Putamen (tissue), 1 donor: ENCODE measurements around the gene RNF207.
"Not testable (repeated sequence)": the region's sequence is repeated elsewhere in the genome, so short reads cannot be mapped to it uniquely, and the experiment has no call there.

ENCODE experiments used
- DNase-seq: peaks from one replicate; pipeline ENCODE4 v3.0.0-alpha.2; 2016; ENCODE audit warnings: low spot score

The RNF207 gene

GRCh38 chr1:6200188-6200809 is 5.6 kb upstream of the RNF207 start:
- no peak for DNase-seq

DNA sequence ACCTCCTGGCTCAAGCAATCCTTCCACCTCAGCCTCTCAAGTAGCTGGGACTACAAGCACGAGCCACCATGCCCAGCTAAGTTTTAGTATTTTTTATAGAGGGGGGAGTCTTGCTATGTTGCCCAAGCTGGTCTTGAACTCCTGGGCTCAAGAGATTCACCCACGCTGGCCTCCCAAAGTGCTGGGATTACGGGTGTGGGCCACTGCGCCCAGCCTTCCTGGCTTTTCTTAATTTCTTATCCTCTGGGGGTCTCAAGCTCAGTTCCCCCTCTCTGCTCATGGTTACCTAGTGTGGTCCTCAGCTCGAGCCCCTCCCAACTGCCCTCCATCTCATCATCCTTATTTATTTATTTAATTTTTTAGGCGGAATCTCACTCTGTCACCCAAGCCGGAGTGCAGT is 3.7 kb upstream of the RNF207 start:
- no peak for DNase-seq

DNA sequence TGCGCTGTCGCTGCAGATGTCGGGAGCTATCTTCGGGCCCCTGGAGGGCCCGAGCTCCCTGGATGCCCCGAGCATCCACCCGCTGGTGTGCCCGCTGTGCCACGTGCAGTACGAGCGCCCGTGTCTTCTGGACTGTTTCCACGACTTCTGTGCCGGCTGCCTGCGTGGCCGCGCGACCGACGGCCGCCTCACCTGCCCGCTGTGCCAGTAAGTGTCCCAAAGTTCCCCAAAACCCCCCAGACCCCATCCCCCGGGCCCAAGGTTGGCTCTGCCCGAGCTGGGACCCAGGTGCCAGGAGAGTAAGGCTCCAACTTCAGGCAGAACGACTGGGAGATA is 569 bp downstream of the RNF207 start:
- no peak for DNase-seq

DNA sequence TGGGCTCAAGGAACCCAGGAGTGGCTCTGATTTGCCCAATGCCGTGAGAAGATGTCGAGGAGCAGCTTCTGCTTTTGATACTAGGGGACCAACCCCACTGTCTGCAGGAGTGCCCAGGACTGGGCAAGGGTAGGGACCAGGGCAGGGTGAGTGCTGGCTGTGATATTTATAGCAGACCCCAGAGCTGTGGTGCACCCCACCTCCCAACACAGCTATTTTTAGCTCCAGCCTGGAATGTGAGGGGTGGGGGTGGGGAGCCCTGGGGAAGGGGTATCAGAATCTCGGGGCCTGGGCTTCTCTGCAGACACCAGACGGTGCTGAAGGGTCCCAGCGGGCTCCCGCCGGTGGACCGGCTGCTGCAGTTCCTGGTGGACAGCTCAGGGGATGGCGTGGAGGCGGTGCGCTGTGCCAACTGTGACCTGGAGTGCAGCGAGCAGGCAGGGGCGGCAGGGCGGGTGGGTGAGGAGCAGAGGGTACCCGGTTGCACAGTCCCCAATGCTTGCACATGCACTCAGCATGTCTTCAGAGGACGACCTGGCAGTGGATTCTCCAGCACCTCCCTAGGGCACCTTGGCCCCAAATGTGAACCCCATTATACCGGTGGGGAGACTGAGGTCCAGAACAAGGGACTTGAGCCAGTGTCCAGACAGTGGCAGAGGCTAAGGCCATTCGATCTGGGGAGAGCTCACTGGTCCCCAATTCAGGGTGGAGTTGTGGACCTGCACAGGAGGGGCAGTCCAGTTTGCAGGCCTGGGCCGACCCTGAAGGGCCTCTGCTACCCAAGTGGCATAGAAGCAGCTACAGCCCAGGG is 1.4 kb downstream of the RNF207 start:
- no peak for DNase-seq

GRCh38 chr1:6207921-6208320 is 2.0 kb downstream of the RNF207 start:
- DNase-seq: no peak

GRCh38 chr1:6208723-6209660 is 3.1 kb downstream of the RNF207 start:
- no peak for DNase-seq

- no peak for DNase-seq
Observed at GRCh38 chr1:6209661-6210580, 4.0 kb downstream of the RNF207 start.

DNA sequence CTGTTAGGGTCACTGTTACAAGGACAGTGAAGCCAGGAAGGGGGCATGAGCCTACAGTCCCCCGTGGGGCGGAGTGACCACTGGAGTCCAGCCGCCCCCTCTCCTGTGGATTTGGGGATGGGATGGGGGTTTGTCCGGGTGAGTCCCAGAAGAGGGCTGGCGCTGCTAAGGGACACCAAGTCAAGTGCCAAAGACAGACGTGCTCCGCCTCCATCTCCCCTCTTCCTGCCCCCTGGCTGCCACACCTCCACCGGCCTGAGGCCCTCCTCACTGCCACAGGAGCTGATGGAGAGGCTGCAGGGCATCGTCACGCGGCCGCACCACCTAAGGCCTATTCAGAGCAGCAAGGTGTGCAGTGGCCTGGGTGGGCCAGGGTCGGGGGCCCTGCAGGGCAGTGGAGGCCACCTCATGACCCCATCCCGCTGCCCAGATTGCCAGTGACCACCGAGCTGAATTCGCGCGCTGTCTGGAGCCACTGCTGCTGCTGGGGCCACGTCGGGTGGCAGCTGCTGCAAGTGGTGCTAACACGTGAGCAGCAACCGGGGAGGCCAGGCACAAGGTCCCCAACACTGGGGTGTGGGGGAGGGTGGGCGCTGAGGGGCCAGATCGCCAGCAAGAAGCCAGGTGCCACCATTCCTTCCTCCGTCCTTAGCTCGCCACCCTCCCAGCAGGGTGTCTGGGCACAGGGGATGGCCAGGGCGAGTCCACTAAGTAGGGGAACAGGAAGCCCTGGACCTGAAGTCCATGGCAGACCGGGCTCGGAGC is 4.9 kb downstream of the RNF207 start:
- DNase-seq: no peak

- no peak for DNase-seq
Observed at GRCh38 chr1:6211731-6212130, 5.8 kb downstream of the RNF207 start.

- DNase-seq: no peak
Observed at GRCh38 chr1:6212193-6212959, 6.5 kb downstream of the RNF207 start.

GRCh38 chr1:6218375-6219164 is 12.7 kb downstream of the RNF207 start:
- no peak for DNase-seq

GRCh38 chr1:6219641-6220040 is 13.7 kb downstream of the RNF207 start:
- not testable (repeated sequence) for DNase-seq

- no peak for DNase-seq
Observed at GRCh38 chr1:6220236-6220635, 14.3 kb downstream of the RNF207 start.

DNA sequence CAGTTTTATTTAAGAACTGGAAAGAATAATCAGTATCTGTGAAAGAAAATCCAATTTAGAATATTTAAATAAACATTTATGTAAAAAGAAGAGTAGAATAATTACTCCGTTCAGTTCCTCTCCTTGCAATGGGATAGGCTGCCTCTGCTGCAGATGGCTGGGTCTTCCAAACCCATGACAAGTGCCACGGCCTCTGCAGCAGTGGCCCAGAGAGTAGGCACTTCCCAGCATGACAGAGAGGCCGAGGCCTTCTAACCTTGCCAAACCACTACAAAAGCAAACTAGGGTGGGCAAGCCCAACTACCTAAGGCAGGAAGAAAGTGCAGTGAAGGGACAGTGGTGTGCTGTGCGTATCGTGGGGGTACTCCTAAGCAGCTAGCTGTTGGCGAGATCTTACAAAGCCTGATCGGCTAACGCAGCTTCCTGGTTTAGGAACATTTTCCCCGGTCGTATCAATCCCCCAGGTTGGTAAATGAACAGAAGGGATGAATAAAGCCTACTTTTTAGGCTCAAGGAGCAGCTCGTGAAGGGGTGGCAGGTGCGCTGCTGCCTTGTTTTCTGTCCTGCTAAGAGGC is 15.4 kb downstream of the RNF207 start:
- DNase-seq: no peak

- DNase-seq: no peak
Observed at GRCh38 chr1:6222636-6223035, 16.7 kb downstream of the RNF207 start.

GRCh38 chr1:6223617-6224016 is 17.7 kb downstream of the RNF207 start:
- no peak for DNase-seq

- DNase-seq: no peak
Observed at GRCh38 chr1:6224718-6225117, 18.8 kb downstream of the RNF207 start.

- DNase-seq: no peak
Observed at GRCh38 chr1:6225651-6226050, 19.7 kb downstream of the RNF207 start.

DNA sequence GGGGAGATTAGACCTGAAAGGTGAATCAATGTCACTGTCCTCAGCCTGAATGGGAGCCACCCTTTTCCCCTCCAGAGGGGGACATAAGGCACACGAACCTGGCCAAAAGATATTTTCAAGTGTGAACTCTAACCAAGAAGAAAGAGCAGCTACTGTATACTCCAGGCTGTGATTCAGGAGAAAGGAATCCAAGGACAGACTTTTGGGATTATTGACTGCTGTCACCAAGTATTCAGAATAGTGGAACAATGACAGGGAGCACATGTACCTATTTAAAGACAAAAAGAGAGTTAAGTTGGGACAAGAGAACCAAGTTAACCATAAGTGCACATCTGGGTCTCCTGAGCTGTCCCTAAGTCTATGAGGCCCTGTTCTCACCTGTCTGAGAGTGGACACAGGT is 27.5 kb downstream of the RNF207 start:
- DNase-seq: no peak
